GM19025 (cell line): ENCODE data around the gene GBX2.

Experiments
- ATAC-seq: cut with Tn5 transposase; IDR thresholded peaks from one replicate; pipeline ENCODE4 v1.9.1; 2021; ENCODE audit warnings: mild to moderate bottlenecking, low read depth, moderate library complexity; ENCODE audit not compliant: unreplicated experiment

GBX2 gene

DNA sequence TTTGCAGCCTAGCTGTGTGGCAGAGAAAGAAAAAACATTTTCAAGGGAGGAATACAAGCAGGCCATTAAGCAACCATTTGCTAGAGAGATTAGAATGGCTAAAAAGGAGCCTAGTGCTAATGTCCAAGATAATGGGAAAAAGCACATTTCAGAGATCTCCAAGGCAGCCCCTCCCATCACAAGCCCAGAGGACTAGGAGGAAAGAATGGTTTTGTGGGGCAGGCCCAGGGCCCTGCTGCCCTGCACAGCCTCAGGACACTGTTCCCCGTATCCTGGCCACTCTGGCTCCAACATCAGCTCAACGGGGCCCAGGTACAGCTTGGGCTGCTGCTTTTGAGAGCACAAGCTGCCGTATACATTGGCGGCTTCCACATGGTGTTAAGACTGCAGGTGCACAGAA, 16.5 kb upstream of the GBX2 start:
- no peak for ATAC-seq

GRCh38 chr2:236180831-236181453, 12.8 kb upstream of the GBX2 start:
- no peak for ATAC-seq

GRCh38 chr2:236180076-236180816, 12.1 kb upstream of the GBX2 start:
- no peak for ATAC-seq

- no peak for ATAC-seq
These were observed 11.3 kb upstream of the GBX2 start for GRCh38 chr2:236179236-236180075.

- ATAC-seq = no peak
These were observed 10.7 kb upstream of the GBX2 start for GRCh38 chr2:236178890-236179235.

GRCh38 chr2:236177967-236178889, 10.0 kb upstream of the GBX2 start:
- ATAC-seq = no peak

- no peak for ATAC-seq
These were observed 9.4 kb upstream of the GBX2 start for GRCh38 chr2:236177604-236177966.

DNA sequence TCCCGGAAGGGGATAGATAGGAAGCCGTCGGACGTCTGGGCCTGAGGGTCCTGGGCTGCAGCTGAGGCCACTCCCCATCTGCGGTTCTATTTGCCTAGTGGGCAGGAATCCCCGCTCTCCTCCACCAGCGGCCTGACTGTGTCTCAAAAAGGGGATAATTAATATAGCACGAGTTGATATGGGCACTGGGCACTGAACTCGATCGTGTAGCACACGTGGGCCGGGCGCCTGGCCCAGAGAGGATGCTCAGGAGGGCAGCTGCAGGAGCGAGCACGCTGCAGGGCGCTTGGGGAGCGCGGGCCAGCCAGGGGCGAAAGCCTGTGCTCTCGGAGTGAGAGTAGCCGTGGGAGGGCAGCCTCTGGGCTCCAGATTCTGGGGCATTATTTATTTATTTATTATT, 8.8 kb upstream of the GBX2 start:
- ATAC-seq = no peak

DNA sequence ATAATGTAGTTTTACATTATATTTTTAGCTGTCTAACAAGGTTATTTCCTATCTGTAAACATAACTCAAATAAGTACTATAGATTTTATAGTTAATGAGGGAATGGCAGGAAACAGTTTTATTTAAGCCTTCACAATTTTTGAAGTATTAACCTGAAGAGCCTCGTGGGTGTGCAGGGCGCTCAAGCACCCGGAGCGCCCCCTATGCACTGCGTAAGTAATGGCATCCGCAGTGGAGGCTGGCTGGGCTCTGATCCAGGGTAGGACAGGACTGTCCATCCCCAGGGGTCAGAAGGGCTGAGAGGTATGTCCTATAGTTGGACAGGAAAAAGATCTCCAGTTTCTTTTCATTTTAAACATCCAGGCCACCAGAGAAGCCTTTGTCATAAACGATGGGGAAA, 8.2 kb upstream of the GBX2 start:
- ATAC-seq = no peak

GRCh38 chr2:236175548-236176150, 7.5 kb upstream of the GBX2 start:
- ATAC-seq = no peak

- no peak for ATAC-seq
These were observed 5.8 kb upstream of the GBX2 start for GRCh38 chr2:236173729-236174607.

GRCh38 chr2:236173036-236173728, 5.0 kb upstream of the GBX2 start:
- no peak for ATAC-seq

GRCh38 chr2:236172255-236173035, 4.3 kb upstream of the GBX2 start:
- no peak for ATAC-seq

DNA sequence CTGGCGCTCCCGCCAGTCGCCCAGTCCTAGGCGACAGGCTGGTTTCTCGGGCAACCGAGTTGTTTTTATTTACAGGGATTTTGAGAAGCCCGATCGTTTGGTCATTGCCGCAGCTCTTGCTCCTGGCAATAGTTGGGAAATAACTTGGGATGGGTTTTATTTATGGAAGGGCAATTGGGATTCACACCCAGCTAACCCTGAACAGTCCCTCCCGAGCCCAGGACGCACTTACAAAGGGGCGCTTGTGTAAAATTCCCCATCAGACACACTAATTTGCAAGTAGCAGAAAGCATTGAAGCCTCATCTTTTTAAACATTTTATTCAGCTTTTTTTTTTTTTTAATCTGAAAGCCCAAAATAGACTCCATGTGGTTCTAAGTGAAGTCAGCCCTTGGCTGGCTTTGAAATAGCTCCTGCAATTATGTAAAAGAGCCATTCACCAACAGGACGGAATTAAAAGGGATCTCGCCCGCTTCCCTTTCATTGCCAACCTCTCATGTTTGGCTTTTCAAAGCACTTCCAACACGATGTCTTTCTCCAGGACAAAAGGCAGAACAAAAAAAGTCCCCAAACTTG, 3.6 kb upstream of the GBX2 start:
- ATAC-seq = no peak

DNA sequence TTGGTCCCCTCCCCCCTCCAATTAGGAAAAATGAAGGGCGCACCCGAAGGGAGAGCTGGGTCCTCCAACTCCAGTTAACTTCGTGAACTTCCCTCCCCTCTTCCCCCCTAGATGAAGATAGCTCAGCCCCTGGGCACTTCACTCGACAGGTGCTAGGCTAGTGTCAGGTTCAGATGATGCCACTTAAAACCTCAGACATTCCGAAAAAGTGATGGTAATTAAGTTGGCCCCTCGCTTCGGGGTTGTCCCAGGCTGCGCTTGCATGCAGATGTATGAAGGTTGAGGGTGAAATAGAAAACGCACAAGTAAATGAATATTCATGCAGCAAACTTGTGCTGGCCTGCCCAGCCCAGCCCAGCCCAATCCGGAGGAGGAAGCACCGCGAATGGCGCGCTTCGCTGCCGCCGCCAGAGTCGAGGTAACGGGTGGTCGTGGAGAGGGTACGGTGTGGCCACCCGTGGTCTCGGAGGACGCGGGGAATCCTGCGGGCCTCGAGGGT, 3.0 kb upstream of the GBX2 start:
- ATAC-seq = no peak

DNA sequence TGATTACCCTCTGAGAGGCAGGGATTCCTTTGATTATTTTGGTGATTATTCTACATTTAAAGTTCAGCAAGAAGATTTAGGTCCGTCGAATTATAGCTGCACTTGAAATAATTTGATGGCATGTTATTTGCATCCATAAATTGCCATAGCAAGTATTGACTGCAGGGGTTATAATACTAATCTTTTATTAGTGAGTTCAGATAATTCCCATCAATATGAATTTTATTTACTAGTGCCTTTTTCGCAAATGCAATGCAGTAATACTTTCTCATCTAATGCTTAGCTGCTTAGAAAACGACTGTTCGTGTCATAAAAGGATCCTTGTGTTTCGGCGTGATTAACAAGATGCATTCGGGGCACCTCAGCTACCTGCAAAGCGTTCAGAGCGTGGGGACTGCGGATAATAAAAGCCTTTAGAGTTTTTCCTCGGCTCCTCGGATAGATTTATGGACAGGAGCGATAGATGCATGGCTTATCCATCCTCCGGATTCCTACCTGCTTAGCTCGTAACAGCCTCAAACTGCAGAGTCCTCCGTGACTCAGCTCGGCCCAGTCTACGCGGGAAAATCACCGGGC, 2.5 kb upstream of the GBX2 start:
- ATAC-seq = no peak
